HG02852 (cell line): ENCODE measurements around the gene MAP3K1.
"Not testable (repeated sequence)": the region's sequence is repeated elsewhere in the genome, so short reads cannot be mapped to it uniquely, and the experiment has no call there.

ENCODE experiments used
- ATAC-seq: cut with Tn5 transposase; IDR thresholded peaks from one replicate; pipeline ENCODE4 v1.9.1; 2021; ENCODE audit warnings: mild to moderate bottlenecking, moderate library complexity; ENCODE audit not compliant: unreplicated experiment

Gene MAP3K1

DNA sequence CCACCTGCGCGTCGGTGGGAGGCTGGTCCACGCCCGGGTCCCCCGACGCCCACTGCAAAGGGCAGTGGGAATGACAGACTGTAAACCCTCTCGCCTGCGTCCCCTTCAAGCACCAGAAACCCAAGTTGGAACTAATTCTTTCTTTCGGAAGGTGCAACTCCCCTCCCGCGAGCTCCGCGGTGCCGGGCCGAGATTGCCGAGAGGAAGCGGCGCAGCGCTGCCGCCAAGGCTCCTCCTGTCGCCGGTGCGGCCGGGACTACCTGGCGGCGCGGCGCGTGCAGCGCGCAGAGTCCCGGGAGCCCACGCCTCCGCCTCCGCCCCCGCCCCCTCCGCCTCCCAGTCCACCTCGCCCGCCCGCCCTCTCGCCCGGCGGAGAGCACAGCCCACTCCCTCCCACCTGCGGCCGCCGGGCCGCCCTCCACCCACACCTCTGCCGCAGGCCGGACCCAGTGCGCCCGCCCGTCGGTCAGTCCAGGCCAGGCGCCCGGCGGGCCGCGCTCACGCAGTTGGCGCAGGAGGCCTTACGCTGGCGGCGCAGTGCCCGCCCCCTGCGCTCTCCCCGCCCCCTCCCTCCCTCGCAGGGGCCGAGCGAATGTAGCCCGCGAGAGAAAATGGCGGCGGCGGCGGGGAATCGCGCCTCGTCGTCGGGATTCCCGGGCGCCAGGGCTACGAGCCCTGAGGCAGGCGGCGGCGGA, at the start of gene MAP3K1:
TSS of gene MAP3K1 (plus strand) at position 587 of the 695 bp plus-strand sequence. CDS start at position 612, 25 bp downstream.
- peak; percentile 58 for ATAC-seq

DNA sequence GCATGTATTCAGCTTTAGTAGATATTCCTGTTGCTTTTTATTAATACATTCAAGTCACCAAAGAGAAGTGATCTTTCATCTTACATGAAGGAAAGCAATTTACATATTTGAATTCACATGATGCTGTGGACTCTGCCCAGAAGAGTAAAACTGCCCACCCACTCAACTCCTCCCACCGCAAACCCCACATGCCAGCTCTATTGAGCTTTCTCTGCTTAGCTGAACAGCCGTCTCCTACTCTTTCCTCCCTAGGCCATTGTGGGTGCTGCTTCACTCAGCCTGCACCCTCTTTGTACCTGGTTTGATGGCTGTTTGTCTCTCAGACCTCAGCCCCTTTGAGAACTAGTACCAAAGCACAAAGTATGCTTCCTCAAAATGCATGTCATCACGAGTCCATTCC, 48.4 kb upstream of the MAP3K1 start:
- no peak for ATAC-seq

DNA sequence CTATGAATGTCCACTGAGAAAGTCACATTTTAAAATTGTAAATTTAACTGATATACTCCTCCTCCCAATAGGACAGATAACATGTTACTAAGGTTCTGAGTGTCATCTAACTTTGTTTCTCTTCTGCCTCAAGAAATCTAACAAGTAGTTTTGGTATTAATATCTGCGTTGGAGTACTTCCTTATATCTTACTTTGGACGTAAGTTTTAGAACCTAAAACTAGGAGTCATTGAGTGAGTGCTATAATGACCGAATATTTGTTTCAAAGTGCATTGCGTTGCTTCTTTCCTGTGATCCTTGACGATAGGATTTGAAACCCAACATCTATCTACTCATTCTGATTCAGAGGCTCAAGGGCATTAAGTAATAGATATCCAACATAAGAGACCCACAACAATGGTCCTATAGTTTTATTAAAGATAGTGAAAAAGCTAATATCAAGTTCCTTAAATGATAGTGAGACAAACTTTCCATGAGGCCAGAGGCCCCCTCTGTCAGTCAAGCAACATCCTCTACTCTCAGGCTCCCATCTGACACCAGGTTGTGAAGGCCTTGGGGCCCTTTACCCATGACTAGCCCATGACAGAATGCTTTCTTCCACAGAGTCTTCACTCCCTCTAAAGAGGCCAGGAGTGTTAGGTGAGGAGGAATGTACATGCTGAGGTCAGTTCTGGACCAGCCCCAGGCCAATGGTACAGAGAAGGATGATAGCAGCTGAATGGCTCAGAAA, 45.3 kb upstream of the MAP3K1 start:
- no peak for ATAC-seq

DNA sequence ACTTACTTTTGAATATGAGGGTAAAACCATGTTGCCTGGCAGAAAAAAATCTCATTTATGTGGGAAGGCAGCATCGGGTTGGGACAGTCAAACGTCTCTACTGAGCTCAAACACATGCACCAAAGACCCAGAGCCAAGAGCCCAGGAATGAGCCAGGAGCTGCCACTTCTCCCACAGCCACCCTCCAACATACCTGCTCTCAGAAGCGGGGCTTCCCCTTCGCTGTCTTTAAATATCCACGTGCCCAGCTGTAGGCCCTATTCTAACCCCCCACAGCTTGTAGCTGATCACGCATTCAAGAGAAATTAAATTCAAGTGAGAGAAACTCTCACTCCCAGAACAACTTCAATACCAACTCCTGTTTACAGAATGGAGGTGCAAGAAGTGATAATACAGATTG, 42.6 kb upstream of the MAP3K1 start:
- ATAC-seq = no peak

DNA sequence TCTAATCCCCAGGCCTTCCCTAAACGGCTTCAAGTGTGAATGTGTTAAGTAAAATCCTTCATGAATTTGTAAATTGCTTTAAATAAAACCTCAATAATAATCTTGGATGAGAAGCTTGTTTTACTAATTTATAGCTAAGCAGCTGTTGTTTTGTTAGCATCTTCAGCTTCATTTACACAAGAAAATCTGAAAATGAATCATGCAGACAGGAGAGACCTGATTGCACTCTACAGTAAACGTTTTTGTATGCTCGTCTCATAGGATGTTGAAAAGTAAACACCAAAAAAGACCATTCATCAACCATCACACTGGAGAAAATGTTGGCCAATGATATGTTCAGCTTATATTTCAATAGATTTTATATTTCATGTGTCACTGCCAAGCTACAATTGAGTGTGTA, 40.4 kb upstream of the MAP3K1 start:
- ATAC-seq = no peak

DNA sequence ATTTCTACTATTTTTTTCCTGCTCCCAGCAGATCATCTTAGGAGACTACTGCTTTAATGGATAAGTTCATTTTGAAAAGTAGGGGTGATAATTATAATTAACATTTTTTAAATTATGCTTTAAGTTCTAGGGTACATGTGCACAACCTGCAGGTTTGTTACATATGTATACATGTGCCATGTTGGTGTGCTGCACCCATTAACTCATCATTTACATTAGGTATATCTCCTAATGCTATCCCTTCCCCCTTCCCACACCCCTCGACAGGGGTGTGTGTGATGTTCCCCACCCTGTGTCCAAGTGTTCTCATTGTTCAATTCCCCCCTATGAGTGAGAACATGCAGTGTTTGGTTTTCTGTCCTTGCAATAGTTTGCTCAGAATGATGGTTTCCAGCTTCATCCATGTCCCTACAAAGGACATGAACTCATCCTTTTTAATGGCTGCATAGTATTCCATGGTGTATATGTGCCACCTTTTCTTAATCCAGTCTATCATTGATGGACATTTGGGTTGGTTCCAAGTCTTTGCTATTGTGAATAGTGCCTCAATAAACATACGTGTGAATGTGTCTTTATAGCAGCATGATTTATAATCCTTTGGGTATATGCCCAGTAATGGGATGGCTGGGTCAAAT, 39.0 kb upstream of the MAP3K1 start:
- ATAC-seq = not testable (repeated sequence)

DNA sequence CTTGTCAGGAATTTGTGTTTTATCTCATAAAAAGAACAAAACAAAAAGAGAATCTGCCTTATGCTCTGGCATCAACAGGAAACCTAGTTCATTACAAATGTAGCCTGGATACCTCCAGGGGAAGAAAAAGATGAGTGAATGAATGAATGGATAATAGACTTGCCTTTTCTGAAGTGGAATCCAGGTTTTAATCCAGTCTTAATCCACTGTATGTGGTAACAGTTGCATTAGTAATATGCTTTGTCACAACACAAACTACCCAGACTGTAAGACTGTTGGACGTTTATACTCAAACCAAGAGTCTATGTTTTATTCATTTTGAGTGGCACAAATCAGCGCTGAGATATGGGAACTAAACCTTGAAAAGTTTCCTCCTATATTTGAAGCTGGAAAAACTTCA, 32.1 kb upstream of the MAP3K1 start:
- ATAC-seq = no peak

DNA sequence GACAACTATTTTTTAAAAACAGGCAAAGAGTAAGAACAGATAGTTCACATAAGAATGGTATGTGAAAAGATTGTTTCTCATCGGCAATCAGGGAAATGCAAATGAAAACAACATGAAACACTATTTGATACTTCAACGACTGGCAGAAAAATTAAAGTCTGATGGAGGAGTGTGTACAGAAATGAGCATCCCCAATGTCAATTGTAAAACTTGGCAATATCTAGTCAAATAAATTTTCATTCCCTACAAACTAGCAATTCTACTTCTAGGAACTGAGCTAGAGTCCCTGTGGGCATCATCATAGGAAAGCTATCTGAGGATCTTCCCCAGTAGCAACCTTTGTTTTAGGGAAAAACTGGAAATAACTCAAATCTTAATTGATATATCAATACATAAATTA, 29.0 kb upstream of the MAP3K1 start:
- ATAC-seq = no peak

DNA sequence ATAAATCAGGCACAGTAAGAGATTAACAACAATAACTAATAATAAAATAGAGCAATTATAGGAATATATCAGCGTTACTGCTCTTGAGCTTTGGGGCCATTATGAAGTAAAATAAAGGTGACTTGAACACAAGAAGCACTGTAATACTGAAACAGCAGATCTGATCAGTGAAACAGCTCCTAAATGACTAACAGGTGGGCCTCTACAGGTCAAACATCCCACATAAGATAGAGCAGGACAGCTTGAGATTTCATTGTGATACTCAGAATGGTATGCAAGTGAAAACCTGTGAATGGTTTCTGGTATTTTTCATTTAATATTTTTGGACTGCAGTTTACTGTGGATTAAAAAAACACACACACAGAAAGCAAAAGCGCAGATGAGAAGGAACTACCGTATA, 24.0 kb upstream of the MAP3K1 start:
- peak; percentile 100 for ATAC-seq

DNA sequence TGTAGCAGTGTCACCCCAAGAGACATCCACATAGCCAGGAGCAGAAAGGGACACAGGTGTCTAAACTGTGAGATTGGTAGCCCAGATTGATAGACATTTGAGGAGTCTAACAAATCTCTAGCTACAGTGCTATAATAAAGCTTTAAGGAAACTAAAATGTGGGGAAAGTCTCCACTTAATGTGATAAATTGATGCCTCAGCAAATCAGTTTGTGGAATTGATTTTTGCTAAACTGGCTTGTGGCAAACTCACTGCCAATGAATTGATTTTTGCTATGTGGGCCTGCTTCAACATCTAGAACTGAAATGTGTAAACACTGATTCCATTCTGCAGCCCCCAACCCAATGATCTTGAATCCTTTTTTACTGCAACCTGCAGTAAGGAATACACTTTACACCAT, 16.8 kb upstream of the MAP3K1 start:
- no peak for ATAC-seq

DNA sequence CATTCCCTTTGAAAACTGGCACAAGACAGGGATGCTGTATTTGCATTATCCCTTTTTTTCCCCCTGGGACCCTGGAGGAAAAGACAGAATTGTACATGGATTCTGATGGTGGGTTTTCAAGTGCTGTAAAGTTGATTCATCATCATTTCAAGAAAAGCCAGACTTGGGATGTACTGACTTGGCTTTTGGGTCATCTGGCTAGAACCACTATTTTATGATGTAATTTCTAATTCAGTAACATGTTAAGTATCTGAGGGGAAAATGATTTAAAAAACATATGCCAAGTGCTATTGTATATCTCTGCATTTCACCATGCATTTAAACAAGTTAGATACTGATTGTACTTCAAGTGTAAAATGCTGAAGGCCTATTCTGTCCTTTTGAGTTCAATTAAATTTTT, 15.2 kb upstream of the MAP3K1 start:
- ATAC-seq = no peak

DNA sequence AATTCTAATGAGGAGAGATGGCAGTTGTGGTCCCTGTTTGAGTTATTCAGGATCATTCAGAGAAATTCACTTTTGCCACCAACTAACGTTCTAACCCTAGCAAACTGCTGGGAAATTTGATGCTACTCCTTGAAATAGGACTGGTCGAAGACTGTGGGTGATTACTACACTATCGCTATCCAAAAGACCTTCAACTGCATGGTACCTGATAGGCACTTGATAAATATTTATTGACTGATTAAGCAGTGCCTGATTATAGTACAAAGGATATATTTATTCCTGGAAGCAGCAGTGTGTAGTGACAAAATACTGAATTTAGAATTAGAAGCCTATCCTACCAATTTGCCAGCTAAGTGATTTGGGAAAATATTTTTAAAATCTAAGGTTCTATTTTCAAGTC, 14.1 kb upstream of the MAP3K1 start:
- no peak for ATAC-seq

DNA sequence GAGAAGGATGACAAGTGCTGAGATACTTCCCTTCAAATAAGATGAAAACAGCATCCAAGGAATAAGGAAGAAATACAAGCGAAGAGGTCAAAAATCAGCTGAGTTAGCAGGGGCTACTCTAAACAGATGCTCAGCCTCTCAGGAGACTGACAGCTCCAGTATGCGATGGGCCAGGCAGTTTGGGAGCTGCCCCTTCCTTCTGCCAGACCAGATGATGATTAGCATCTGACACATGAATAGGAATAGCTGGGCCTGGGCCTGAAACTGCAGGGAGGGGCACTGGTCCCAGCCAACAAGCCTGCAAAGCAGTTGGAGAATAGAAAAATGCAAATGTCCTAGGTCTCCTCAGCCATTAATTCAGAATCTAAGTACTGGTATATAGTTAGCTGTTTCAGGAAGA, 13.1 kb upstream of the MAP3K1 start:
- no peak for ATAC-seq

DNA sequence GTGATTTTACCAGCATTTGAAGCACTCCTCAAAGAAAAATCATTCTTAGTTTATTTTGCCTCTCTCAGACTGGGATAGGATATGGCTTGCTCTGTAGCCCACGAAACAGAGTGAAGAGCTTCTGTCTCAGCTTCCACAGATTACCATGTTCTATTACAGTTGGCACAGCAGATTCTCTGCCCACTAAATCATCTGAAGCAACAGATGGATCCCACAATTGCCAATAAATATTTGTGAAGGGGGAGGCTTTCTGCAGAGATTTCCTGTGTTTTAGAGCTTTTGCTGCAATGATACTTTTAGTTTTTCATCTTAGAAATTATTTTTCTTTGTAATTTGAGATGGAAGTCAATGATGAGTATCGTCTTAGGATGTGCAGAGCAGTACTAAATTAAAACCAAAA, 12.3 kb upstream of the MAP3K1 start:
- ATAC-seq = no peak

DNA sequence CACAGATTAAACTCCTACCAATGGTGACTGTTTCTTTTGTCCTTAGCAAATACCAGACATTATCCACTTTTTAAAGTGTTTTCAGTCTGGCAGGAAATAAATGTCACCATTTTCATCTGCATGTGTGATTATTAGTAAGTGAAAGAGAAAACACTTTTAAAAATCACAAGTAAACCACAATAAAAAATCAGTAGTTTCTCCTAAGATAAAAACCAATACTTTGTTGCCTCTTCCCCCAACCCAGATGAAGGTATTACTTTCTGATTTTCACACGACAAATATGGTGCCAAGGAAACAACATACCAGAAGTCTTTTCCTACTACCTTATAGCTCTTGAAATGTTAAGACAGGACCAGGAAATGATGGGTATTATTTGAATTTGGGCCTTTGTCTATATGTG, 11.5 kb upstream of the MAP3K1 start:
- no peak for ATAC-seq

DNA sequence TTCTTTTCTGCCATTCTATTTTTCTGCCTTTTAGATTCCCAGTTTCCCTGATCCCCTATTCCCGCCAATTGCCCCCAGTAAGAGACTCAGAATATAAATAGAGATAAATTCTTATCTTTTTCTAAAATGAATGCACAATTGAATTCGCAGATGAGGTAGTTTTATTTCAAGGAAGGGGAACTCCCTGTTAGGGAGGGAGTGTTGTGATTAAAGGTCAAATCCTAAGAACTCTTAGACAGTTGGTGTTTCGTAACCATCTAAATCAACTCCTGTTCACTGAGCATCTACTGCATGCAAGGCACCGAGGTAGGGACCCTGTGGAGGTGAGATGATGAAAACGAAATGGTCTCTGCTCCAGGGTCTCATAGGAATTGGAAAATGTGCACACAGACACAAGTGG, 7.7 kb upstream of the MAP3K1 start:
- ATAC-seq = no peak

DNA sequence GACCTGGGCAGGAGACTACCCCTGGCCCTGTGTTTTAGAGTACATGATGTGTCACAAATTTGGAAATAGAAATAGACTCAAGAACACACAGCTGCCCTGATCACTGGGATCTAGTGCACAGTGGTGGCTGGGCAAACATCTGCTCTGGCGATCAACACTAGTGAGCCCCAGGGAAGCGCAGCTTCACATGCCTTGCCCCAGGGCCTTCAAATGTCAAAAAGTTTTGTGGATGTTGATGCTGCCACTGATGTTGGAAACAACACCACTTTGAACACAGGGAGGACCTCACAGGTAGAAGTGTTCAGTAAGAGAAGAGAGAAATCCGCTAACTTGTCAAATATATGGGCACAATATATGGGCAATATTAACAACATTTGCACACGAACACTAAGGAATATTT, 7.1 kb upstream of the MAP3K1 start:
- ATAC-seq = no peak

DNA sequence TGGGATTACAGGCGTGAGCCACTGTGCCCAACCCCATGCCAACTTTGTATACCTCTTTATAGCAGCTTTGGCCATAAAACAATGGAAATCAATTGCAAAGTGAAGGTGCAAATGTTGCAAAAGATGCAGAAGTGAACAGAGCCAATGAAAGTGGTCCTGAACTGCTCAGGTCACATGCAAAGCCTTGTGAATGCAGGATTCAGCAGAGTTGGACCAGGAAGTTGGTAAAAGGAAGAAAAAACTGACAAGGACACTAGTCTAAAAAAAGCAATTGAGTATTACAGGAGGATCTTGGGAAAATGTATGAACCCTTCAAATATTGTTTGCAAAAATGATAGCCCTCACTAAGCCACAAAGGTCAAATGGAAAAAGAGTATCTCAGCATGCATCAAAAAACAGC, 4.5 kb upstream of the MAP3K1 start:
- no peak for ATAC-seq

DNA sequence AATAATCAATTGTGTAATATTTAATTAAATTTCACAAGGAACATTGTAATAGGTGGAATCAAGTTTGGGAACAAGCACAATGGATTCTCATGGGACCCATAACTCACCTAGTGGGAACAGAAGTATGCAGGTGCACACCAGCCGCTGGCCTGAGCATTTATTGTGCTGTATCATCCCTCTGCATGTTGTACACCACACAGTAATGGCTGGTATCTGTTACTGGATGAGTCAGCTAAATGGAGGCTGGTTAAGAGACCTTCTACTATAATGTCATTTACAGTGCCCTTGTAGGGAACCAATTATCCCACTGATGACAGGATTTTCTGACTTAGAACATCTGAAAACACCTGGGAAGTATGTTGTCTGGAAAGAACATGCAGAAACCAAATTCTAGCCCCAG, 3.2 kb upstream of the MAP3K1 start:
- ATAC-seq = no peak

DNA sequence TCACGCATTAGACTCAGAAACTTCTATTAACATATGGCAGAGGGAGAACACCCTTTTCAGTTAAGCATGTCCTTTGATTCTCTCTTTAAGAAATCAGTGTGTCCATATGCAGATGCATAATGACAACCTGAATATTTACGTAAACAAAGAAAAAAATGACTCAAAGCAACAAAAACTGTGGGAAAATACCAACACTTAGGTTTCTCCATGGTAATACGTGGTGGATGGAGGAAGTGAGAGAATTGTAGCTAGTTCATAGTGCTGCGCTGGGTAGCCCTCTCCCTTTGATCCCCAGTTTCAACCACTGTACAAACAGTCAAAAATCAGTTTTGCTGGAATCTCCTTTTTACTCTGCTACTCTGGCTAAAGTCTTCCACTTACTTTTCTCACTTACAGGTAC, 2.0 kb upstream of the MAP3K1 start:
- no peak for ATAC-seq

DNA sequence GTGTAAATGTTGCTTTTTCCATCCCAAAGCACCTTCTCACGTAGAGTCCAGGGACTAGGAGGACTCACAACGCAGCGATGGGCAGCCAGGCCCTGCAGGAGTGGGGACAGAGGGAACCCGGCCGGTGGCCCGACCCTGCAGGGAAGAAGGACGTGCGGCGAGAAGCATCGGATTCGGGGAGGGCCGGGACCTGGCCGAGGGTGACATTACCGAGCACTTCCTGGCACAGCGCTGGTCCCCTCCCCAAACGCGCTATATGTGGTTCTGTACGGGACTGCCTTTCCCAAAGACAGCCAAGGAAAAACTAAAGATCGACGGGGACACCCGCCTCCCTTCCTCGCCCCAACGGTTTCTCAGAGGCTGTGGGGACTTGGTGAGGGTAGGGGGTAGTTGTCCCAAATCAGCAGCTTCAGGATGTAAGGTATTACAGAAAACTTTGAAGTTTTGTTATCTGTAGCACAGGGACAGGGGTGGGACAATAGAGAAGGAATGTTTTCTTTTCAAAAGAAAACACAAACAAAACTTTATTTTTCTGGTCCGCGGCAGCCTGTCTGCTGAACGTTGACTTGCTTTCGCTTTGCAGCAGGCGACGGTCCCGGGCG, 887 bp upstream of the MAP3K1 start:
- ATAC-seq = no peak
